ENCODE measurements around the gene GLI3. TPM values are rescaled to one million over a fixed set of nuclear protein-coding genes. Genes with fewer than 3 reads are reported as not detected.

Gene GLI3
- total and polyA plus RNA-seq, 2 donors from 2014 or later = 0.92 to 11.1 TPM

DNA sequence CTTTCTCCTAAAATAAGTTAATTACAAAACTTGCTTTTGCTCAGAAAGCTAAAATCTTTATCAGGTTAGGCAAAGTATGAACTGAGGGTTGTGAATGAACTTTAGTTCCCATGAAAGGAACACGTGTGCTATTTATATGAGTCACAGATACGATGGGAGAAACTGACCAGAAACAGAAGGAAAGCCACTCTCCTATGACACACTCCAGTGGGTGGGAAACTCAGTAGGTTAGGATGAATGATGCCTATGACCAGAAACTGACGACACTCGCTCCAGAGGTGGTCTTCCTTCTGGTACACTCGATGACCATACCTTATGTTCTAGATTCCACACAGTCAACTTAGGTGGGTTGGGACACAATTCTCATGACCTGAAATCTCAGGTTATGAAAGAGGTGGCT lies 318.4 kb downstream of the GLI3 start:
- no peak overlapping the region for H3K27ac ChIP-seq (ENCODE audit: low read depth in 2 of 2, low read length in 2 of 2)
- TF ChIP-seq, protein P1, sequence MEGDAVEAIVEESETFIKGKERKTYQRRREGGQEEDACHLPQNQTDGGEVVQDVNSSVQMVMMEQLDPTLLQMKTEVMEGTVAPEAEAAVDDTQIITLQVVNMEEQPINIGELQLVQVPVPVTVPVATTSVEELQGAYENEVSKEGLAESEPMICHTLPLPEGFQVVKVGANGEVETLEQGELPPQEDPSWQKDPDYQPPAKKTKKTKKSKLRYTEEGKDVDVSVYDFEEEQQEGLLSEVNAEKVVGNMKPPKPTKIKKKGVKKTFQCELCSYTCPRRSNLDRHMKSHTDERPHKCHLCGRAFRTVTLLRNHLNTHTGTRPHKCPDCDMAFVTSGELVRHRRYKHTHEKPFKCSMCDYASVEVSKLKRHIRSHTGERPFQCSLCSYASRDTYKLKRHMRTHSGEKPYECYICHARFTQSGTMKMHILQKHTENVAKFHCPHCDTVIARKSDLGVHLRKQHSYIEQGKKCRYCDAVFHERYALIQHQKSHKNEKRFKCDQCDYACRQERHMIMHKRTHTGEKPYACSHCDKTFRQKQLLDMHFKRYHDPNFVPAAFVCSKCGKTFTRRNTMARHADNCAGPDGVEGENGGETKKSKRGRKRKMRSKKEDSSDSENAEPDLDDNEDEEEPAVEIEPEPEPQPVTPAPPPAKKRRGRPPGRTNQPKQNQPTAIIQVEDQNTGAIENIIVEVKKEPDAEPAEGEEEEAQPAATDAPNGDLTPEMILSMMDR (IDR thresholded peaks at IDR 0.05; ENCODE audit: borderline replicate concordance, extremely low read depth, insufficient read depth) = no peak
- no peak overlapping the region for H3K9ac ChIP-seq (ENCODE audit: low read length in 3 of 3)
- H3K4me3 ChIP-seq (ENCODE audit: low read length in 3 of 3) = no peak overlapping the region
- DNase-seq (no peak), FAIRE-seq (no peak)
- no peaks in the 10 kb centered on the region for H3K9me3 ChIP-seq (ENCODE audit: control insufficient read depth in 2 of 3, insufficient read depth in 1 of 3, low read length in 3 of 3)
- intact Hi-C loops (cut with DNase I) = no loop called here
- H3K4me1 ChIP-seq (ENCODE audit: control insufficient read depth in 2 of 3, insufficient read depth in 2 of 3, low read depth in 1 of 3, low read length in 3 of 3) = no peaks in the 10 kb centered on the region
- no peaks in the 10 kb centered on the region for H3K27me3 ChIP-seq (ENCODE audit: control insufficient read depth, insufficient read depth, low read length)
- H3K36me3 ChIP-seq (ENCODE audit: control insufficient read depth in 2 of 3, insufficient read depth in 3 of 3, low read length in 3 of 3) = no peaks in the 10 kb centered on the region

DNA sequence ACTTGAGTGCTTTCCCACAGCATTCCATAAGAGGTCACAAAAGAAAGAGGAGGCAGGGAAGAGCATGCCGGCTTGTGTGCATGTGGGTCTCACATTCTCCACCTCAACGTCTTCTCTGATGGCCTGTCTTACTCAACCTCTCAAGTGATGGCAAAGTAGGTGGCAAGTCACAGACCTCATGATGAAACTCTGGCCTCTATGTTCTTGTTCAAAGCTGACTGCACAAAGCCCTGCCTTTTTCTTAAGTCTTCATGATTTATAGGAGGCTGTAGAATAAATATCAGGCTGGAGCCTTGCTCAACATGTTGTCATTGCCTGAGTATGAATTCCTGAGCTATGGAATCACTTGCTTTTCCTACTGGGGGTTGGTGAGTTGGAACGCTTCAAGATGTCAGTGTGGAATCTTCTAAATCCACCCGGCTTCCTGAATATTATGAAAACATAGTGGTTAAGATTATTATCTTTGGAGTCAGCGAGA lies 320.5 kb downstream of the GLI3 start:
- no peaks in the 10 kb centered on the region for H3K9me3 ChIP-seq (ENCODE audit: control insufficient read depth in 2 of 3, insufficient read depth in 1 of 3, low read length in 3 of 3)
- no peak overlapping the region for H3K9ac ChIP-seq (ENCODE audit: low read length in 3 of 3)
- H3K36me3 ChIP-seq (ENCODE audit: control insufficient read depth in 2 of 3, insufficient read depth in 3 of 3, low read length in 3 of 3) = no peaks in the 10 kb centered on the region
- H3K27me3 ChIP-seq (ENCODE audit: control insufficient read depth, insufficient read depth, low read length) = no peaks in the 10 kb centered on the region
- intact Hi-C loops (cut with DNase I) = no loop called here
- TF ChIP-seq, protein P1 (IDR thresholded peaks at IDR 0.05; ENCODE audit: borderline replicate concordance, extremely low read depth, insufficient read depth) = no peak
- peak in 2 of 5 donors; percentile 16 to 60 for DNase-seq
- no peak overlapping the region for H3K4me3 ChIP-seq (ENCODE audit: low read length in 3 of 3)
- no peak for FAIRE-seq
- H3K27ac ChIP-seq (ENCODE audit: low read depth in 2 of 2, low read length in 2 of 2) = no peak overlapping the region
- no peaks in the 10 kb centered on the region for H3K4me1 ChIP-seq (ENCODE audit: control insufficient read depth in 2 of 3, insufficient read depth in 2 of 3, low read depth in 1 of 3, low read length in 3 of 3)

DNA sequence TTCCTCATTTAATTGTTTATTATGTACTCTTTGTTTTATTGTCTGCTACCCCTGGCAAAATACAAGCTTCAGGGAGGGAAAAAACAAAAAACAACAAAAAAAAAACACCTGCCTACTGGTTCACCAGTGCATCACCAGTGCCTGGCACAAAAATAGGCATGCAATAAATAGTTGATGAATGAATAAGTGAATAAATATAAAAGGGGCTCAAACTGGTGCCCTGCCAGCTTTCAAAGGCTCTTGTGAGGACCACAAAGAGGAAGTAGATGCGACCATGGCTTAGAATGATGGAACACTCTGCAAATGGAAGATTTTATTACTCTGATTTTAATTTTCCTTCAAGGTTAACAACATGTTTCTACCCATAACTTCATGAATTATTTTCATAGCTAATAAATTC lies 321.1 kb downstream of the GLI3 start:
- no peak for DNase-seq
- H3K4me1 ChIP-seq (ENCODE audit: control insufficient read depth in 2 of 3, insufficient read depth in 2 of 3, low read depth in 1 of 3, low read length in 3 of 3) = no peaks in the 10 kb centered on the region
- H3K4me3 ChIP-seq (ENCODE audit: low read length in 3 of 3) = no peak overlapping the region
- TF ChIP-seq, protein P1 (IDR thresholded peaks at IDR 0.05; ENCODE audit: borderline replicate concordance, extremely low read depth, insufficient read depth) = no peak
- H3K9ac ChIP-seq (ENCODE audit: low read length in 3 of 3) = no peak overlapping the region
- no peak overlapping the region for H3K27ac ChIP-seq (ENCODE audit: low read depth in 2 of 2, low read length in 2 of 2)
- no peaks in the 10 kb centered on the region for H3K36me3 ChIP-seq (ENCODE audit: control insufficient read depth in 2 of 3, insufficient read depth in 3 of 3, low read length in 3 of 3)
- intact Hi-C loops (cut with DNase I) = no loop called here
- no peaks in the 10 kb centered on the region for H3K9me3 ChIP-seq (ENCODE audit: control insufficient read depth in 2 of 3, insufficient read depth in 1 of 3, low read length in 3 of 3)
- FAIRE-seq = no peak
- no peaks in the 10 kb centered on the region for H3K27me3 ChIP-seq (ENCODE audit: control insufficient read depth, insufficient read depth, low read length)

Measured in kidney (tissue), 14 donors.